ENCODE measurements around the gene FRMPD4.

The FRMPD4 gene

DNA sequence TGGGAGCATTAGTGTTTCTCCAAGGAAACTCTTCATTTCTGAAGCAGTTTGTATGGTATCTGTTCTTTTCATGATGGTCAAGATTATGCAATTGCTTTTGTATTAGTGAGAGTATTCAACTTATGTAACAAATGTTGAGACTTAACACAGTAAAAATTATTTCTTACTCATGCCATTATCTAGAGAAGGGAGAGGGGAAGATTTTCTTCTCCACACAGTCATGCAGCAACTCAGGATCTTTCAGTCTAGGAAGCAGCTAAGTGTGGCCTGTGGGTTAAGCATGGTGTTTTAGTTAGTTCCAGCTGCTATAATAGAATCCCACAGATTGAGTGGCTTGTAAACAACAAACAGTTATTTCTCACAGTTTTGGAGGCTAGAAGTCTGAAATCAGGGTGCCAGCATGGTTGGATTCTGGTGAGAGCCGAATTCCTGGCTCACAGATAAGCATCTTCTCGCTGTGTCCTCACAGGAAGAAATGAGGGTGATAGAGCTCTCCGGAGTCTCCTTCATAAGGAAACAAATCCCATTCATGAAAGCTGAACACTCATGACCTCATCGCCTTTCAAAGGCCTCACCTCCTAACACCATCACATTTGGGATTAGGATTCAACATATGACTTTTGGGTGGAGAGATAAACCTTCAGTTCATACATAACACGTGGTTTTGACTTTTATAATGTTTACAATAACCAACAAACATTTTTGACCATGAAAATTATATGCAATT, 101.2 kb downstream of the FRMPD4 start:
- Histone ChIP-seq H3K4me3 (ENCODE audit: low read depth, low read length, poor library complexity, severe bottlenecking) (no peak overlapping the region), H3K9ac (ENCODE audit: low read length) (no peak overlapping the region), H3K4me1 (ENCODE audit: insufficient read depth, low read length, severe bottlenecking) (no peaks in the 10 kb centered on the region), H4K20me1 (ENCODE audit: insufficient read depth, low read length) (no peaks in the 10 kb centered on the region), H3K9me2 (ENCODE audit: low read depth, low read length) (no peaks in the 10 kb centered on the region), H3K36me3 (ENCODE audit: insufficient read depth, low read length) (no peaks in the 10 kb centered on the region), H3K79me2 (ENCODE audit: insufficient read depth, low read length) (no peaks in the 10 kb centered on the region), H3F3A (ENCODE audit: insufficient read depth, low read length) (no peaks in the 10 kb centered on the region), H3K27me3 (ENCODE audit: insufficient read depth, low read length) (no peaks in the 10 kb centered on the region), H2AFZ (ENCODE audit: low read length) (no peak overlapping the region), H3K4me2 (ENCODE audit: low read length) (no peak overlapping the region), H3K27ac (ENCODE audit: low read depth, low read length, poor library complexity, severe bottlenecking) (no peak overlapping the region), H3K9me3 (ENCODE audit: low read length) (no peaks in the 10 kb centered on the region)
- TF ChIP-seq EZH2 (IDR thresholded peaks at IDR 0.05; ENCODE audit: borderline replicate concordance, low read length) (no peak), CTCF (IDR thresholded peaks at IDR 0.05; ENCODE audit: low read length) (no peak)

GRCh38 chrX:12240491-12240890, 102.2 kb downstream of the FRMPD4 start:
- no peak overlapping the region for H3K4me2 ChIP-seq (ENCODE audit: low read length)
- TF ChIP-seq CTCF (IDR thresholded peaks at IDR 0.05; ENCODE audit: low read length): no peak
- no peak overlapping the region for H2AFZ ChIP-seq (ENCODE audit: low read length)
- no peak overlapping the region for H3K9ac ChIP-seq (ENCODE audit: low read length)
- no peaks in the 10 kb centered on the region for H3K27me3 ChIP-seq (ENCODE audit: insufficient read depth, low read length)
- H3K36me3 ChIP-seq (ENCODE audit: insufficient read depth, low read length): no peaks in the 10 kb centered on the region
- H3K27ac ChIP-seq (ENCODE audit: low read depth, low read length, poor library complexity, severe bottlenecking): no peak overlapping the region
- no peaks in the 10 kb centered on the region for H3K9me2 ChIP-seq (ENCODE audit: low read depth, low read length)
- no peaks in the 10 kb centered on the region for H3K79me2 ChIP-seq (ENCODE audit: insufficient read depth, low read length)
- no peaks in the 10 kb centered on the region for H3F3A ChIP-seq (ENCODE audit: insufficient read depth, low read length)
- H4K20me1 ChIP-seq (ENCODE audit: insufficient read depth, low read length): no peaks in the 10 kb centered on the region
- no peaks in the 10 kb centered on the region for H3K4me1 ChIP-seq (ENCODE audit: insufficient read depth, low read length, severe bottlenecking)
- no peaks in the 10 kb centered on the region for H3K9me3 ChIP-seq (ENCODE audit: low read length)
- no peak overlapping the region for H3K4me3 ChIP-seq (ENCODE audit: low read depth, low read length, poor library complexity, severe bottlenecking)

- no peaks in the 10 kb centered on the region for H3K27me3 ChIP-seq (ENCODE audit: insufficient read depth, low read length)
These were observed 102.8 kb downstream of the FRMPD4 start for GRCh38 chrX:12241026-12241425.

More at GRCh38 chrX:12241026-12241425, 102.8 kb downstream of the FRMPD4 start:
- Histone ChIP-seq H3F3A (ENCODE audit: insufficient read depth, low read length) (no peaks in the 10 kb centered on the region), H3K9me3 (ENCODE audit: low read length) (no peaks in the 10 kb centered on the region), H3K9ac (ENCODE audit: low read length) (no peak overlapping the region), H3K36me3 (ENCODE audit: insufficient read depth, low read length) (no peaks in the 10 kb centered on the region), H3K9me2 (ENCODE audit: low read depth, low read length) (no peaks in the 10 kb centered on the region), H3K79me2 (ENCODE audit: insufficient read depth, low read length) (no peaks in the 10 kb centered on the region), H3K4me3 (ENCODE audit: low read depth, low read length, poor library complexity, severe bottlenecking) (no peak overlapping the region), H3K27ac (ENCODE audit: low read depth, low read length, poor library complexity, severe bottlenecking) (no peak overlapping the region), H3K4me1 (ENCODE audit: insufficient read depth, low read length, severe bottlenecking) (no peaks in the 10 kb centered on the region), H2AFZ (ENCODE audit: low read length) (no peak overlapping the region), H4K20me1 (ENCODE audit: insufficient read depth, low read length) (no peaks in the 10 kb centered on the region), H3K4me2 (ENCODE audit: low read length) (no peak overlapping the region)
- TF ChIP-seq EZH2 (IDR thresholded peaks at IDR 0.05; ENCODE audit: borderline replicate concordance, low read length) (no peak), CTCF (IDR thresholded peaks at IDR 0.05; ENCODE audit: low read length) (no peak)
